Endodermal cell (in vitro differentiated cells): ENCODE data around the gene MED29. TPM values are rescaled to one million over a fixed set of nuclear protein-coding genes. Genes with fewer than 3 reads are reported as not detected.
A peak's percentile ranks its signal among the peaks of the same experiment; 100 is the strongest.

Experiments
- DNase-seq: peaks from one replicate; pipeline ENCODE4 v3.0.0-alpha.2; 2017
- H3K27ac ChIP-seq: 2 replicates; pipeline ENCODE4 v1.5.1; 2013; ENCODE audit warnings: mild to moderate bottlenecking, low read depth, low read length, moderate library complexity
- H3K27me3 ChIP-seq: 2 replicates; pipeline ENCODE4 v1.6.1; 2013; ENCODE audit warnings: mild to moderate bottlenecking, low read length, moderate library complexity; ENCODE audit not compliant: insufficient read depth, control insufficient read depth, poor library complexity, severe bottlenecking
- H3K36me3 ChIP-seq: 2 replicates; pipeline ENCODE4 v1.7.0; 2013; ENCODE audit warnings: mild to moderate bottlenecking, low read length, moderate library complexity; ENCODE audit not compliant: control insufficient read depth, insufficient read depth
- H3K4me1 ChIP-seq: one replicate; pipeline ENCODE4 v1.7.0; 2013; ENCODE audit warnings: low read length; ENCODE audit not compliant: control insufficient read depth, insufficient read depth
- H3K4me3 ChIP-seq: 2 replicates; pipeline ENCODE4 v1.5.1; 2013; ENCODE audit warnings: mild to moderate bottlenecking, low read length, moderate library complexity
- H3K9ac ChIP-seq: 2 replicates; pipeline ENCODE4 v1.6.1; 2013; ENCODE audit warnings: mild to moderate bottlenecking, low read length, moderate library complexity; ENCODE audit not compliant: poor library complexity, severe bottlenecking; ENCODE audit errors: extremely low read depth
- H3K9me3 ChIP-seq: 2 replicates; pipeline ENCODE4 v1.6.1; 2013; ENCODE audit warnings: mild to moderate bottlenecking, low read length, moderate library complexity; ENCODE audit not compliant: control insufficient read depth
- H3K27ac Mint-ChIP-seq: 2 replicates; pipeline ENCODE4 v1.8.0; 2020; ENCODE audit warnings: mixed read lengths
- H3K27me3 Mint-ChIP-seq: 2 replicates; pipeline ENCODE4 v1.8.0; 2021; ENCODE audit warnings: mild to moderate bottlenecking, mixed read lengths; ENCODE audit not compliant: insufficient read depth
- H3K36me3 Mint-ChIP-seq: 2 replicates; pipeline ENCODE4 v1.8.0; 2020; ENCODE audit warnings: low read depth, mixed read lengths
- H3K4me1 Mint-ChIP-seq: 2 replicates; pipeline ENCODE4 v1.8.0; 2020; ENCODE audit warnings: mixed read lengths
- H3K4me3 Mint-ChIP-seq: 2 replicates; pipeline ENCODE4 v1.8.0; 2020; ENCODE audit warnings: mild to moderate bottlenecking, moderate library complexity, mixed read lengths
- H3K9me3 Mint-ChIP-seq: 2 replicates; pipeline ENCODE4 v1.8.0; 2020; ENCODE audit warnings: mild to moderate bottlenecking, mixed read lengths
- WGBS, 2 experiments: methylation state at CpG; one replicate each; pipeline versions ENCODE4 v1.1.5 to v1.1.7; 2013; ENCODE audit warnings: missing lambda C conversion rate in 2 of 2, mixed read lengths in 1 of 2; ENCODE audit not compliant: insufficient coverage in 1 of 2, insufficient read length in 1 of 2; 5-methylcytosine and 5-hydroxymethylcytosine counted together
- microRNA-seq: library from miRNA; unstranded; fragments of <30 nt; microRNA quantifications from one replicate; pipeline ENCODE4 v1.2.0, GENCODE V29; 2020; ENCODE audit warnings: borderline microRNAs expressed
- total RNA-seq, 2 donors: library from RNA; stranded (reverse); fragmentation: NEBNext Ultra II Directional in 1 of 2; extraction: Animal tissue kit (Norgen Biotek cat#: 25700) in 1 of 2; gene quantifications; 2 replicates in 1 of 2; 3 replicates in 1 of 2; pipeline ENCODE4 v1.2.1, GENCODE V29; 2021
- TF ChIP-seq, protein P1 (sequence below): fragments of 200-600 bp; sonication (generic); conservative IDR thresholded peaks from 2 replicates; pipeline ENCODE4 v1.5.0; 2021; ENCODE audit warnings: antibody characterized with exemption, mild to moderate bottlenecking

Gene MED29
- total RNA-seq, 2 donors from 2014 or later = 32.6 to 38.9 TPM

DNA sequence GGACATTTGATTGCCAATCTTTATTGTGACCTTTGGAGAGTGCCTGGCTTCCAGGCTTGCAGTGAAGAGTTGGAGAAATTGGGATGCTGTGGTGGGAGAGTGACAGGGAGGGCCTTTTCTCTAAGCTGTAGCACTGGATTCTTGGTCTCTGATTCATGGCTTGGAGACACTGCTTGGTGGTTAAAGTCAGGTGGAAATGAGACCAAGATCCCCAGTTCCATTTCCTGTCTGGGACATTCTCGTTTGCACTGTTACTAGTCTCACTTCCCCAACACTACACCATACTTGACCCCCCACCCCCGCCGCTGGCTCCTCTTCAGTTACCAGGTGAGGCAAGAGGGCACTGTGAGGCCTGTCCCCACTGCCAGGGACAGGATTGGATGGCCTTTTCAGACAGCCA is 57.1 kb downstream of the MED29 start:
- Mint-ChIP-seq H3K27me3 (no peaks in the 10 kb centered on the region), H3K4me3 (no peak overlapping the region), H3K9me3 (no peaks in the 10 kb centered on the region), H3K4me1 (peaks cover 10% of the 10 kb centered on the region), H3K27ac (no peak overlapping the region), H3K36me3 (peaks cover 48% of the 10 kb centered on the region)
- H3K36me3 ChIP-seq = peaks cover 41% of the 10 kb centered on the region
- no peaks in the 10 kb centered on the region for H3K27me3 ChIP-seq
- TF ChIP-seq, protein P1, sequence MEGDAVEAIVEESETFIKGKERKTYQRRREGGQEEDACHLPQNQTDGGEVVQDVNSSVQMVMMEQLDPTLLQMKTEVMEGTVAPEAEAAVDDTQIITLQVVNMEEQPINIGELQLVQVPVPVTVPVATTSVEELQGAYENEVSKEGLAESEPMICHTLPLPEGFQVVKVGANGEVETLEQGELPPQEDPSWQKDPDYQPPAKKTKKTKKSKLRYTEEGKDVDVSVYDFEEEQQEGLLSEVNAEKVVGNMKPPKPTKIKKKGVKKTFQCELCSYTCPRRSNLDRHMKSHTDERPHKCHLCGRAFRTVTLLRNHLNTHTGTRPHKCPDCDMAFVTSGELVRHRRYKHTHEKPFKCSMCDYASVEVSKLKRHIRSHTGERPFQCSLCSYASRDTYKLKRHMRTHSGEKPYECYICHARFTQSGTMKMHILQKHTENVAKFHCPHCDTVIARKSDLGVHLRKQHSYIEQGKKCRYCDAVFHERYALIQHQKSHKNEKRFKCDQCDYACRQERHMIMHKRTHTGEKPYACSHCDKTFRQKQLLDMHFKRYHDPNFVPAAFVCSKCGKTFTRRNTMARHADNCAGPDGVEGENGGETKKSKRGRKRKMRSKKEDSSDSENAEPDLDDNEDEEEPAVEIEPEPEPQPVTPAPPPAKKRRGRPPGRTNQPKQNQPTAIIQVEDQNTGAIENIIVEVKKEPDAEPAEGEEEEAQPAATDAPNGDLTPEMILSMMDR = no peak
- DNase-seq = no peak
- H3K9me3 ChIP-seq = no peaks in the 10 kb centered on the region
- H3K27ac ChIP-seq = no peak overlapping the region
- 96% methylated on average over 3 of the region's 3 CpGs; no CpG with 5 or more reads in 1 of the 2 experiments for WGBS, 2 experiments
- H3K9ac ChIP-seq = no peak overlapping the region
- no peaks in the 10 kb centered on the region for H3K4me1 ChIP-seq
- H3K4me3 ChIP-seq = no peak overlapping the region

DNA sequence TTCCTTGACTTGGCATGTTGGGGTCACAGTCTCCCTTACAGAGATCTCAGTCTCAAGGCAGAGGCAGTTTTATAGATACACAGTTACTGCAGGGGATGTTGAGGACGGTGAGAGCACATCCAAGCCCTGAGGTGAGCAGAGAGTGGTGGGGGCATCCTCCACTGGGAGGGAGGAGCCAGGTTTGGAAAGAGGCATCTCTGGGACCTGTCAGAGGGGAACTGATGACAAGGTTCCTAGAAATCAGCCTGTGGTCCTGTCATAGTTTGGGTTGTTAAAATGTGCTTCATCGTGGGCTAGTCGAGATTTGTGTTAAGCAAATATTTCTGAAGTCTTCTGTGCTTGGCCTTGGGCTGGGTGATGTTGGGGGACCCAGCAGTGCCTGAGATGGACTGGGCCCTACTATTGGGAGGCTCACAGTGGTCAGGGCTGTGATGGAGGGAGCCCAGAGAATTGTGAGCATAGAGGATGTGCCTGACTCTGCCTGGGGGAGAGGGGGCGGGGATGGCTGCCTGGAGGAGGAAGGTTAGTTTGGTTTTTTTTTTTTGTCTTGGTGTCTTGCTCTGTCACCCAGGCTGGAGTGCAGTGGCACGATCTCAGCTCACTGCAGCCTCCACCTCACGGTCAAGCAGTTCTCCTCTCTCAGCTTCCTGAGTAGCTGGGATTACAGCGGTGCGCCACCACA is 58.1 kb downstream of the MED29 start:
- Histone ChIP-seq H3K9ac (no peak overlapping the region), H3K9me3 (no peaks in the 10 kb centered on the region), H3K4me1 (no peaks in the 10 kb centered on the region), H3K36me3 (peaks cover 48% of the 10 kb centered on the region), H3K27ac (no peak overlapping the region), H3K4me3 (no peak overlapping the region), H3K27me3 (no peaks in the 10 kb centered on the region)
- 94% methylated on average over 8 of the region's 8 CpGs for WGBS, 2 experiments
- DNase-seq = no peak
- Mint-ChIP-seq H3K27me3 (no peaks in the 10 kb centered on the region), H3K4me1 (peaks cover 10% of the 10 kb centered on the region), H3K9me3 (no peaks in the 10 kb centered on the region), H3K4me3 (no peak overlapping the region), H3K27ac (peak overlapping the region; percentile 68), H3K36me3 (peaks cover 56% of the 10 kb centered on the region)
- TF ChIP-seq, protein P1 = no peak

Small RNA genes lying within 50 kb of the gene (microRNA-seq; reads per million reads assigned to microRNA genes)
- gene MIR4530 = not detected

Other genes starting within 250 kb of the MED29 start
- under 1 TPM; 0.40 to 0.53 TPM for gene NCCRP1, start 194.4 kb upstream of the MED29 start, total RNA-seq
- gene SYCN, start 187.1 kb upstream of the MED29 start, total RNA-seq = not detected
- not detected for gene IFNL3, start 146.4 kb upstream of the MED29 start, total RNA-seq
- gene IFNL4, start 142.5 kb upstream of the MED29 start, total RNA-seq = not detected
- gene IFNL2, start 123.0 kb upstream of the MED29 start, total RNA-seq = not detected
- not detected for gene IFNL1, start 95.0 kb upstream of the MED29 start, total RNA-seq
- gene LRFN1, start 70.5 kb upstream of the MED29 start, total RNA-seq = 1 to 10 TPM; 1.5 to 4.0 TPM
- gene GMFG, start 55.3 kb upstream of the MED29 start, total RNA-seq = not detected
- 100 to 1,000 TPM; 155 to 159 TPM for gene SAMD4B, start 49.0 kb upstream of the MED29 start, total RNA-seq
- gene PAF1, start 272 bp upstream of the MED29 start, total RNA-seq = 10 to 100 TPM; 28.4 to 28.8 TPM
- gene ZFP36, start 15.5 kb downstream of the MED29 start, total RNA-seq = 10 to 100 TPM; 16.1 to 23.4 TPM
- gene PLEKHG2, start 21.3 kb downstream of the MED29 start, total RNA-seq = 100 to 1,000 TPM; 127 to 160 TPM
- 1,000 to 10,000 TPM; 1,674 to 1,990 TPM for gene RPS16, start 44.6 kb downstream of the MED29 start, total RNA-seq
- 100 to 1,000 TPM; 130 to 139 TPM for gene SUPT5H, start 54.2 kb downstream of the MED29 start, total RNA-seq
- 10 to 100 TPM; 87.8 to 94.6 TPM for gene TIMM50, start 89.5 kb downstream of the MED29 start, total RNA-seq
- gene DLL3, start 107.6 kb downstream of the MED29 start, total RNA-seq = 1 to 10 TPM; 2.0 to 4.3 TPM
- gene SELENOV, start 123.8 kb downstream of the MED29 start, total RNA-seq = 10 to 100 TPM in 1 of 2 donors, 1 to 10 TPM in 1; 8.7 to 15.3 TPM
- gene EID2B, start 141.5 kb downstream of the MED29 start, total RNA-seq = 1 to 10 TPM; 1.2 to 3.8 TPM
- 10 to 100 TPM; 24.0 to 29.7 TPM for gene EID2, start 148.8 kb downstream of the MED29 start, total RNA-seq
- gene LGALS13, start 211.1 kb downstream of the MED29 start, total RNA-seq = not detected